Measurements from ENCODE around the gene TOX4. TPM values are rescaled to one million over a fixed set of nuclear protein-coding genes. Genes with fewer than 3 reads are reported as not detected.

TOX4 gene
- total and polyA plus RNA-seq, 4 donors: 16.4 to 82.9 (median 42.1) TPM

- Histone ChIP-seq H3K4me1 (ENCODE audit: control insufficient read depth in 5 of 5, insufficient read depth in 5 of 5, low read length in 5 of 5) (peaks cover 0 to 2% (median 0%) of the 10 kb centered on the region in 5 donors), H3K9ac (ENCODE audit: insufficient read depth in 1 of 2, low read length in 2 of 2) (no peak overlapping the region), H3K9me3 (ENCODE audit: control insufficient read depth in 4 of 4, insufficient read depth in 3 of 4, low read length in 3 of 4) (no peaks in the 10 kb centered on the region), H3K27me3 (ENCODE audit: control insufficient read depth in 3 of 3, insufficient read depth in 3 of 3, low read length in 2 of 3) (no peaks in the 10 kb centered on the region), H3K4me3 (no peak overlapping the region), H3K36me3 (ENCODE audit: control insufficient read depth in 4 of 4, insufficient read depth in 4 of 4, low read length in 4 of 4) (peaks cover 0 to 9% (median 1%) of the 10 kb centered on the region in 4 donors), H3K27ac (ENCODE audit: low read depth in 1 of 2, low read length in 1 of 2) (no peak overlapping the region)
- DNase-seq (no peak), ATAC-seq (ENCODE audit: insufficient read depth, low FRiP score) (no peak)
- TF ChIP-seq CTCF (IDR thresholded peaks at IDR 0.05; ENCODE audit: control extremely low read depth, extremely low read depth): no peak
- WGBS, 2 donors: 91 to 94% methylated on average over 2 of the region's 2 CpGs
Observed at GRCh38 chr14:21518725-21519124, 41.7 kb downstream of the TOX4 start.

GRCh38 chr14:21520767-21521166 lies 43.8 kb downstream of the TOX4 start:
- no peaks in the 10 kb centered on the region for H3K27me3 ChIP-seq (ENCODE audit: control insufficient read depth in 3 of 3, insufficient read depth in 3 of 3, low read length in 2 of 3)
- H3K9ac ChIP-seq (ENCODE audit: insufficient read depth in 1 of 2, low read length in 2 of 2): no peak overlapping the region
- H3K36me3 ChIP-seq (ENCODE audit: control insufficient read depth in 4 of 4, insufficient read depth in 4 of 4, low read length in 4 of 4): peaks cover 0 to 18% (median 3%) of the 10 kb centered on the region in 4 donors
- peaks cover 0 to 4% (median 2%) of the 10 kb centered on the region in 5 donors for H3K4me1 ChIP-seq (ENCODE audit: control insufficient read depth in 5 of 5, insufficient read depth in 5 of 5, low read length in 5 of 5)
- H3K27ac ChIP-seq (ENCODE audit: low read depth in 1 of 2, low read length in 1 of 2): no peak overlapping the region
- ATAC-seq (ENCODE audit: insufficient read depth, low FRiP score): no peak
- DNase-seq: no peak
- H3K4me3 ChIP-seq: no peak overlapping the region
- no peaks in the 10 kb centered on the region for H3K9me3 ChIP-seq (ENCODE audit: control insufficient read depth in 4 of 4, insufficient read depth in 3 of 4, low read length in 3 of 4)
- no peak for TF ChIP-seq CTCF (IDR thresholded peaks at IDR 0.05; ENCODE audit: control extremely low read depth, extremely low read depth)
- 75 to 94% methylated on average over 1 of the region's 1 CpG for WGBS, 2 donors

GRCh38 chr14:21521501-21521900 lies 44.5 kb downstream of the TOX4 start:
- H3K9me3 ChIP-seq (ENCODE audit: control insufficient read depth in 4 of 4, insufficient read depth in 3 of 4, low read length in 3 of 4): no peaks in the 10 kb centered on the region
- H3K36me3 ChIP-seq (ENCODE audit: control insufficient read depth in 4 of 4, insufficient read depth in 4 of 4, low read length in 4 of 4): peaks cover 0 to 18% (median 3%) of the 10 kb centered on the region in 4 donors
- peaks cover 0 to 5% (median 2%) of the 10 kb centered on the region in 5 donors for H3K4me1 ChIP-seq (ENCODE audit: control insufficient read depth in 5 of 5, insufficient read depth in 5 of 5, low read length in 5 of 5)
- no peaks in the 10 kb centered on the region for H3K27me3 ChIP-seq (ENCODE audit: control insufficient read depth in 3 of 3, insufficient read depth in 3 of 3, low read length in 2 of 3)
- WGBS, 2 donors: 61 to 63% methylated on average over 2 of the region's 2 CpGs
- H3K9ac ChIP-seq (ENCODE audit: insufficient read depth in 1 of 2, low read length in 2 of 2): no peak overlapping the region
- DNase-seq (no peak), ATAC-seq (ENCODE audit: insufficient read depth, low FRiP score) (no peak)
- no peak overlapping the region for H3K27ac ChIP-seq (ENCODE audit: low read depth in 1 of 2, low read length in 1 of 2)
- no peak for TF ChIP-seq CTCF (IDR thresholded peaks at IDR 0.05; ENCODE audit: control extremely low read depth, extremely low read depth)
- no peak overlapping the region for H3K4me3 ChIP-seq

- H3K9me3 ChIP-seq (ENCODE audit: control insufficient read depth in 4 of 4, insufficient read depth in 3 of 4, low read length in 3 of 4): no peaks in the 10 kb centered on the region
Observed at GRCh38 chr14:21523203-21523602, 46.2 kb downstream of the TOX4 start.

More at GRCh38 chr14:21523203-21523602, 46.2 kb downstream of the TOX4 start:
- Histone ChIP-seq H3K27ac (ENCODE audit: low read depth in 1 of 2, low read length in 1 of 2) (no peak overlapping the region), H3K4me1 (ENCODE audit: control insufficient read depth in 5 of 5, insufficient read depth in 5 of 5, low read length in 5 of 5) (peaks cover 0 to 12% (median 4%) of the 10 kb centered on the region in 5 donors), H3K9ac (ENCODE audit: insufficient read depth in 1 of 2, low read length in 2 of 2) (no peak overlapping the region), H3K4me3 (no peak overlapping the region), H3K27me3 (ENCODE audit: control insufficient read depth in 3 of 3, insufficient read depth in 3 of 3, low read length in 2 of 3) (no peaks in the 10 kb centered on the region), H3K36me3 (ENCODE audit: control insufficient read depth in 4 of 4, insufficient read depth in 4 of 4, low read length in 4 of 4) (peaks cover 0 to 18% (median 3%) of the 10 kb centered on the region in 4 donors)
- DNase-seq: no peak
- TF ChIP-seq CTCF (IDR thresholded peaks at IDR 0.05; ENCODE audit: control extremely low read depth, extremely low read depth): no peak
- no peak for ATAC-seq (ENCODE audit: insufficient read depth, low FRiP score)
- 81% methylated on average over 7 of the region's 7 CpGs for WGBS, 2 donors
